OCI-LY1 (cell line): Measurements from ENCODE around the gene TEX53.

Source experiments
- CTCF ChIP-seq: fragments of 200-600 bp; sonication (generic), shearing (Covaris generic); IDR thresholded peaks from 2 replicates; pipeline ENCODE4 v1.5.1; 2017; ENCODE audit warnings: mild to moderate bottlenecking, antibody characterized with exemption, low read length, moderate library complexity, mixed read lengths
- EZH2 ChIP-seq: fragments of 200-600 bp; sonication (generic), shearing (Covaris generic); IDR thresholded peaks from 2 replicates; pipeline ENCODE4 v1.8.0; 2017; ENCODE audit warnings: borderline replicate concordance, mixed run types, mild to moderate bottlenecking, antibody characterized with exemption, low read length, moderate library complexity, mixed read lengths

- TF ChIP-seq EZH2: no peak
- TF ChIP-seq CTCF: no peak
Observed at GRCh38 chr9:114701988-114702387, 44.4 kb upstream of the TEX53 start.
